Endothelial cell of umbilical vein (primary cell): Measurements from ENCODE around the gene EPHA8. TPM values are rescaled to one million over a fixed set of nuclear protein-coding genes. Genes with fewer than 3 reads are reported as not detected.

Source experiments
- BruUV-seq: library from RNA; stranded (reverse); fragments of 400-500 nt; replicated peaks from 2 replicates; lab custom pipeline; 2021; lab: Mats Ljungman, UMichigan
- CTCF ChIA-PET: fragments of 300-600, 350-600 bp; sonication (Branson Sonifier 250); formaldehyde crosslinking; loops from one replicate; lab custom pipeline; 2021; ENCODE audit warnings: antibody characterized with exemption, inconsistent platforms; lab: Charles Lee
- POLR2A ChIA-PET: fragments of 300-600, 350-600 bp; sonication (Branson Sonifier 250); formaldehyde crosslinking; loops from one replicate; lab custom pipeline; 2021; ENCODE audit warnings: antibody characterized with exemption, inconsistent platforms; lab: Charles Lee
- DNase-seq: peaks from one replicate; pipeline ENCODE4 v3.0.0-alpha.2; 2011; ENCODE audit warnings: low read depth, low spot score
- FAIRE-seq: peaks from 2 replicates; lab custom pipeline; 2011; peaks lifted over from hg19 to GRCh38; lab: Jason Lieb, UNC
- H2AFZ ChIP-seq: 2 replicates; pipeline ENCODE4 v1.6.0; 2012; ENCODE audit warnings: low read depth, low read length, control low read depth, inconsistent platforms
- H3K27ac ChIP-seq: 2 replicates; pipeline ENCODE4 v1.5.1; 2011; ENCODE audit warnings: low read depth, mild to moderate bottlenecking, control low read depth, low read length, moderate library complexity; ENCODE audit not compliant: insufficient read depth
- H3K27me3 ChIP-seq, 2 experiments: 2 replicates each; pipeline versions ENCODE4 v1.6.0 to v1.6.1; 2011; ENCODE audit warnings: low read length in 2 of 2, mixed read lengths in 1 of 2; ENCODE audit not compliant: control insufficient read depth in 2 of 2, insufficient read depth in 2 of 2
- H3K36me3 ChIP-seq, 2 experiments: 2 replicates in 1 of 2; 3 replicates in 1 of 2; pipeline ENCODE4 v1.5.1; 2011; ENCODE audit warnings: low read length in 2 of 2, mild to moderate bottlenecking in 1 of 2, moderate library complexity in 1 of 2; ENCODE audit not compliant: control insufficient read depth in 2 of 2, insufficient read depth in 2 of 2; ENCODE audit errors: extremely low read depth in 1 of 2
- H3K4me1 ChIP-seq: 3 replicates; pipeline ENCODE4 v1.5.1; 2011; ENCODE audit warnings: mild to moderate bottlenecking, low read length; ENCODE audit not compliant: control insufficient read depth, insufficient read depth; ENCODE audit errors: extremely low read depth
- H3K4me2 ChIP-seq: 2 replicates; pipeline ENCODE4 v1.6.1; 2011; ENCODE audit warnings: low read length, control low read depth, mixed read lengths; ENCODE audit not compliant: insufficient read depth
- H3K4me3 ChIP-seq, 3 experiments: fragments of 200-600 bp in 1 of 3; sonication (generic), shearing (Covaris generic) in 1 of 3; replicated peaks in 1 of 3; 2 replicates each; pipeline ENCODE4 v1.5.1; 2011 to 2016; ENCODE audit warnings: control low read depth in 3 of 3, low read length in 3 of 3, mild to moderate bottlenecking in 2 of 3, inconsistent platforms in 1 of 3, low read depth in 1 of 3, moderate library complexity in 1 of 3; ENCODE audit not compliant: insufficient read depth in 1 of 3
- H3K79me2 ChIP-seq: 2 replicates; pipeline ENCODE4 v1.6.0; 2012; ENCODE audit warnings: low read length, inconsistent platforms; ENCODE audit not compliant: control insufficient read depth, insufficient read depth
- H3K9ac ChIP-seq: replicated peaks from 2 replicates; pipeline ENCODE3; 2011; ENCODE audit warnings: low read length, control low read depth; ENCODE audit not compliant: insufficient read depth; ENCODE audit errors: extremely low read depth
- H3K9me1 ChIP-seq: replicated peaks from 3 replicates; pipeline ENCODE4 v1.6.0; 2011; ENCODE audit warnings: mild to moderate bottlenecking, low read length; ENCODE audit not compliant: control insufficient read depth, insufficient read depth; ENCODE audit errors: extremely low read depth
- H3K9me3 ChIP-seq: replicated peaks from 2 replicates; pipeline ENCODE4 v1.5.1; 2012; ENCODE audit warnings: low read length, inconsistent platforms; ENCODE audit not compliant: control insufficient read depth, insufficient read depth
- H4K20me1 ChIP-seq: replicated peaks from 2 replicates; pipeline ENCODE3; 2011; ENCODE audit warnings: mild to moderate bottlenecking, low read length; ENCODE audit not compliant: control insufficient read depth, insufficient read depth; ENCODE audit errors: extremely low read depth
- EZH2 ChIP-seq: IDR thresholded peaks from 2 replicates; pipeline ENCODE4 v1.6.1; 2012; ENCODE audit warnings: borderline replicate concordance, low read depth, mild to moderate bottlenecking, moderate library complexity, low read length, inconsistent platforms; ENCODE audit not compliant: severe bottlenecking
- FOS ChIP-seq: IDR thresholded peaks from 2 replicates; pipeline ENCODE4 v1.6.1; 2011; ENCODE audit warnings: mild to moderate bottlenecking, low read length, moderate library complexity, borderline replicate concordance; ENCODE audit not compliant: insufficient read depth
- GATA2 ChIP-seq: IDR thresholded peaks from 2 replicates; pipeline ENCODE4 v1.7.0; 2011; ENCODE audit warnings: low read depth, mild to moderate bottlenecking, moderate library complexity, mixed read lengths, low read length; ENCODE audit not compliant: insufficient read length, insufficient read depth
- JUN ChIP-seq: IDR thresholded peaks from 2 replicates; pipeline ENCODE4 v1.6.1; 2011; ENCODE audit warnings: borderline replicate concordance, low read depth; ENCODE audit not compliant: insufficient read length, insufficient read depth
- MYC ChIP-seq: IDR thresholded peaks from one replicate; pipeline ENCODE4 v1.6.1; 2011; ENCODE audit warnings: mild to moderate bottlenecking, low read depth, low read length
- POLR2A ChIP-seq: IDR thresholded peaks from 2 replicates; pipeline ENCODE4 v1.6.1; 2012; ENCODE audit warnings: low read depth, mild to moderate bottlenecking, control low read depth, low read length
- POLR2AphosphoS5 ChIP-seq: IDR thresholded peaks from 2 replicates; pipeline ENCODE4 v1.6.1; 2012; ENCODE audit warnings: low read depth, mild to moderate bottlenecking, control low read depth, low read length, moderate library complexity; ENCODE audit not compliant: insufficient read depth
- dilution Hi-C: fragments of 300-500 bp; cut with MboI; formaldehyde crosslinking; loops from one replicate; pipeline ENCODE4 v1.15.0; 2019; ENCODE audit warnings: low sequenced_read_pairs; ENCODE audit not compliant: extremely low pct_ligation_motif_present
- intact Hi-C: fragments of 100-400 bp; cut with micrococcal nuclease; formaldehyde crosslinking; loops from one replicate; pipeline ENCODE4 v1.10.0; 2022
- polyA plus RNA-seq, 4 experiments: library from polyadenylated mRNA; depleted of rRNA in 3 of 4; stranded (reverse) in 3 of 4; unstranded in 1 of 4; fragments of >200 nt; gene quantifications; 2 replicates each; pipeline versions ENCODE4 v1.2.1 to v1.2.3, GENCODE V29; 2011 to 2012; ENCODE audit warnings: missing spikeins in 1 of 4
- total RNA-seq: library from RNA; stranded (reverse); gene quantifications from 2 replicates; pipeline ENCODE4 v1.2.3, GENCODE V29; 2021
- TF ChIP-seq, protein P1 (sequence below): IDR thresholded peaks from 2 replicates; pipeline ENCODE4 v1.6.1; 2011; ENCODE audit not compliant: insufficient read depth, insufficient read length
- TF ChIP-seq, protein P2 (sequence below), 2 donors: IDR thresholded peaks; 1 replicate in 1 of 2; 2 replicates in 1 of 2; pipeline ENCODE4 v1.5.1; 2011; ENCODE audit warnings: low read length in 2 of 2, mild to moderate bottlenecking in 2 of 2, moderate library complexity in 2 of 2, control low read depth in 1 of 2, inconsistent platforms in 1 of 2, low read depth in 1 of 2; ENCODE audit not compliant: insufficient read depth in 1 of 2; ENCODE audit errors: extremely low read depth in 1 of 2

Gene EPHA8
- total and polyA plus RNA-seq, 2 donors (not counting 3 experiments of a cell fraction or from before 2014, with no cell fraction given): not detected

DNA sequence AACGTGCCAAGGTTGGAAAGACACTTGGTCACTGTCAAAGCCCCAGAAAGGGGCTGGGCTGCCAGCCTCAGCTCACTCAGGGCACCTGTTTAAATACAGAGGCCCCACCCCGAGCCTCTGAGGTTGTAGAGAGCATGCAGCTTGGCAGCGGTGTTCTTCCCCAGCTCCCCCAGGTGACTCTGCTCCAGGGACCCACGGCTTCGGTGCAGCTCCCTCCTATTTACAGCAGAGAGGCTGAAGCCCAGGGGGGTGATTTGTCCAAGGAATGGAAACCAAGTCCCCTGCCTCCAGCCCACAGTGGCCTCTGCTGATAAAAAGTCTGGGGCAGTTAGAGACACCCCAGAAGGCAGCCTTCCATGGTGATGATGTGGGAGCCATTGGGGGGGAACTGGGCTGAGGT lies 64.0 kb downstream of the EPHA8 start:
- DNase-seq (no peak), FAIRE-seq (no peak)
- Histone ChIP-seq H3K4me2 (no peak overlapping the region), H3K9ac (no peak overlapping the region), H2AFZ (no peak overlapping the region), H3K9me3 (no peaks in the 10 kb centered on the region), H3K4me3 (no peak overlapping the region), H3K36me3 (no peaks in the 10 kb centered on the region), H3K79me2 (no peaks in the 10 kb centered on the region), H3K4me1 (no peaks in the 10 kb centered on the region), H3K9me1 (no peaks in the 10 kb centered on the region), H4K20me1 (no peaks in the 10 kb centered on the region), H3K27me3 (peaks cover 2% of the 10 kb centered on the region in 2 experiments), H3K27ac (no peak overlapping the region)
- BruUV-seq: no TSS peak
- POLR2A ChIA-PET: no interaction called here
- dilution Hi-C loops (no loop called here), intact Hi-C loops (no loop called here)
- CTCF ChIA-PET: no interaction called here
- no peak for TF ChIP-seq JUN
- TF ChIP-seq MYC: no peak
- TF ChIP-seq EZH2: no peak
- TF ChIP-seq, protein P1, sequence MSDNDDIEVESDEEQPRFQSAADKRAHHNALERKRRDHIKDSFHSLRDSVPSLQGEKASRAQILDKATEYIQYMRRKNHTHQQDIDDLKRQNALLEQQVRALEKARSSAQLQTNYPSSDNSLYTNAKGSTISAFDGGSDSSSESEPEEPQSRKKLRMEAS: no peak
- TF ChIP-seq POLR2A: no peak
- no peak for TF ChIP-seq GATA2
- no peak for TF ChIP-seq FOS
- no peak for TF ChIP-seq POLR2AphosphoS5
- TF ChIP-seq, protein P2, sequence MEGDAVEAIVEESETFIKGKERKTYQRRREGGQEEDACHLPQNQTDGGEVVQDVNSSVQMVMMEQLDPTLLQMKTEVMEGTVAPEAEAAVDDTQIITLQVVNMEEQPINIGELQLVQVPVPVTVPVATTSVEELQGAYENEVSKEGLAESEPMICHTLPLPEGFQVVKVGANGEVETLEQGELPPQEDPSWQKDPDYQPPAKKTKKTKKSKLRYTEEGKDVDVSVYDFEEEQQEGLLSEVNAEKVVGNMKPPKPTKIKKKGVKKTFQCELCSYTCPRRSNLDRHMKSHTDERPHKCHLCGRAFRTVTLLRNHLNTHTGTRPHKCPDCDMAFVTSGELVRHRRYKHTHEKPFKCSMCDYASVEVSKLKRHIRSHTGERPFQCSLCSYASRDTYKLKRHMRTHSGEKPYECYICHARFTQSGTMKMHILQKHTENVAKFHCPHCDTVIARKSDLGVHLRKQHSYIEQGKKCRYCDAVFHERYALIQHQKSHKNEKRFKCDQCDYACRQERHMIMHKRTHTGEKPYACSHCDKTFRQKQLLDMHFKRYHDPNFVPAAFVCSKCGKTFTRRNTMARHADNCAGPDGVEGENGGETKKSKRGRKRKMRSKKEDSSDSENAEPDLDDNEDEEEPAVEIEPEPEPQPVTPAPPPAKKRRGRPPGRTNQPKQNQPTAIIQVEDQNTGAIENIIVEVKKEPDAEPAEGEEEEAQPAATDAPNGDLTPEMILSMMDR (IDR thresholded peaks at IDR 0.05; ENCODE audit: extremely low read depth in 1 of 2, insufficient read depth in 1 of 2, low read depth in 1 of 2, low read length in 2 of 2): no peak
